SK-N-SH (cell line): Measurements from ENCODE around the gene GATC. TPM values are rescaled to one million over a fixed set of nuclear protein-coding genes. Genes with fewer than 3 reads are reported as not detected.
A peak's percentile ranks its signal among the peaks of the same experiment; 100 is the strongest.

Experiments
- CTCF ChIA-PET: fragments of 300-600, 350-600 bp; formaldehyde crosslinking; extraction: SDS; loops from one replicate; lab custom pipeline; 2021; lab: Yijun Ruan, JAX
- POLR2A ChIA-PET: fragments of 350-600 bp; sonication (Branson Sonifier 250); formaldehyde crosslinking; extraction: SDS; loops from one replicate; lab custom pipeline; 2020; ENCODE audit warnings: antibody characterized with exemption, inconsistent platforms; lab: Yijun Ruan, JAX
- DNase-seq: peaks from one replicate; pipeline ENCODE4 v3.0.0; 2012
- H2AFZ ChIP-seq: fragments of 200-600 bp; sonication (generic); 2 replicates; pipeline ENCODE4 v1.8.1; 2016; ENCODE audit warnings: antibody characterized with exemption, mild to moderate bottlenecking, low read depth
- H3F3A ChIP-seq: fragments of 200-600 bp; sonication (generic); replicated peaks from 2 replicates; pipeline ENCODE3; 2016; ENCODE audit warnings: antibody characterized with exemption, mild to moderate bottlenecking; ENCODE audit not compliant: insufficient read depth
- H3K27ac ChIP-seq, 2 experiments: fragments of 200-500 bp in 1 of 2; fragments of 200-600 bp in 1 of 2; sonication (Bioruptor generic) in 1 of 2; sonication (generic), shearing (Covaris generic) in 1 of 2; 2 replicates each; pipeline versions ENCODE4 v1.5.1 to v1.6.1; 2014 to 2016; ENCODE audit warnings: low read depth in 2 of 2, inconsistent platforms in 1 of 2, low read length in 1 of 2, mild to moderate bottlenecking in 1 of 2, mixed read lengths in 1 of 2
- H3K27me3 ChIP-seq: fragments of 200-600 bp; sonication (generic), shearing (Covaris generic); 2 replicates; pipeline ENCODE4 v1.6.1; 2016; ENCODE audit warnings: mixed run types; ENCODE audit not compliant: insufficient read depth
- H3K36me3 ChIP-seq, 2 experiments: fragments of 200-500 bp in 1 of 2; fragments of 200-600 bp in 1 of 2; sonication (Bioruptor generic) in 1 of 2; sonication (generic) in 1 of 2; replicated peaks in 1 of 2; 2 replicates each; pipeline versions ENCODE3 to v1.5.1; 2014 to 2016; ENCODE audit warnings: low read length in 1 of 2, mild to moderate bottlenecking in 1 of 2; ENCODE audit not compliant: insufficient read depth in 2 of 2, control insufficient read depth in 1 of 2
- H3K4me1 ChIP-seq, 2 experiments: fragments of 200-500 bp in 1 of 2; fragments of 200-600 bp in 1 of 2; sonication (Bioruptor generic) in 1 of 2; sonication (generic), shearing (Covaris generic) in 1 of 2; 2 replicates each; pipeline versions ENCODE4 v1.5.1 to v1.6.1; 2014 to 2016; ENCODE audit warnings: low read depth in 1 of 2, low read length in 1 of 2, mixed run types in 1 of 2; ENCODE audit not compliant: insufficient read depth in 2 of 2, control insufficient read depth in 1 of 2
- H3K4me2 ChIP-seq: fragments of 200-600 bp; sonication (generic), shearing (Covaris generic); 2 replicates; pipeline ENCODE4 v1.6.1; 2017; ENCODE audit warnings: mixed run types
- H3K4me3 ChIP-seq, 2 experiments: fragments of 200-500 bp in 1 of 2; fragments of 200-600 bp in 1 of 2; sonication (Bioruptor generic) in 1 of 2; sonication (generic), shearing (Covaris generic) in 1 of 2; 2 replicates each; pipeline versions ENCODE4 v1.5.1 to v1.8.1; 2014 to 2016; ENCODE audit warnings: low read depth in 2 of 2, inconsistent platforms in 1 of 2, low read length in 1 of 2, mild to moderate bottlenecking in 1 of 2, mixed read lengths in 1 of 2, moderate library complexity in 1 of 2
- H3K79me2 ChIP-seq: fragments of 200-600 bp; sonication (generic); 2 replicates; pipeline ENCODE4 v1.8.1; 2017; ENCODE audit warnings: mild to moderate bottlenecking; ENCODE audit not compliant: insufficient read depth
- H3K9ac ChIP-seq: fragments of 200-600 bp; sonication (generic); 2 replicates; pipeline ENCODE4 v1.6.1; 2017; ENCODE audit warnings: mixed run types
- H3K9me2 ChIP-seq: fragments of 200-600 bp; sonication (generic); 2 replicates; pipeline ENCODE4 v1.6.1; 2017; ENCODE audit warnings: mixed run types
- H3K9me3 ChIP-seq: fragments of 200-600 bp; sonication (generic); 2 replicates; pipeline ENCODE4 v1.6.1; 2017; ENCODE audit warnings: mixed run types, mild to moderate bottlenecking, moderate library complexity
- H4K20me1 ChIP-seq: fragments of 200-600 bp; sonication (generic); 2 replicates; pipeline ENCODE4 v1.6.1; 2017; ENCODE audit warnings: mild to moderate bottlenecking, mixed run types; ENCODE audit not compliant: insufficient read depth
- CHD2 ChIP-seq: fragments of 150-350 bp; IDR thresholded peaks from 2 replicates; pipeline ENCODE4 v1.6.1; 2018; ENCODE audit warnings: low read length; ENCODE audit not compliant: partially characterized antibody
- EP300 ChIP-seq, 2 experiments: IDR thresholded peaks; 2 replicates each; pipeline versions ENCODE4 v1.4.0 to v1.6.1; 2012; ENCODE audit warnings: borderline replicate concordance in 1 of 2, low read depth in 1 of 2, low read length in 1 of 2
- EZH2phosphoT487 ChIP-seq: fragments of 200-600 bp; sonication (generic); IDR thresholded peaks from 2 replicates; pipeline ENCODE4 v1.6.1; 2017; ENCODE audit warnings: low read depth, mixed run types, mild to moderate bottlenecking, antibody characterized with exemption, moderate library complexity, borderline replicate concordance
- GABPA ChIP-seq: IDR thresholded peaks from 2 replicates; pipeline ENCODE4 v1.4.0; 2012; ENCODE audit warnings: low read depth, mild to moderate bottlenecking
- JUND ChIP-seq: IDR thresholded peaks from 2 replicates; pipeline ENCODE4 v1.4.0; 2012
- MEF2A ChIP-seq: IDR thresholded peaks from 2 replicates; pipeline ENCODE4 v1.4.0; 2012; ENCODE audit warnings: low read depth, borderline replicate concordance
- MXI1 ChIP-seq: IDR thresholded peaks from 2 replicates; pipeline ENCODE4 v1.6.1; 2012; ENCODE audit warnings: mild to moderate bottlenecking, low read depth, low read length, improper control_type of control experiment
- NRF1 ChIP-seq: IDR thresholded peaks from 2 replicates; pipeline ENCODE4 v1.6.1; 2012; ENCODE audit warnings: low read depth, mild to moderate bottlenecking, low read length
- POLR2AphosphoS5 ChIP-seq: IDR thresholded peaks from 2 replicates; pipeline ENCODE4 v1.6.1; 2012; ENCODE audit warnings: low read depth, low read length
- RFX5 ChIP-seq: IDR thresholded peaks from 2 replicates; pipeline ENCODE4 v1.6.1; 2012; ENCODE audit warnings: mild to moderate bottlenecking, improper control_type of control experiment, low read length
- RXRA ChIP-seq: IDR thresholded peaks from 2 replicates; pipeline ENCODE4 v1.4.0; 2012; ENCODE audit warnings: low read depth, mild to moderate bottlenecking, borderline replicate concordance
- SIN3A ChIP-seq: IDR thresholded peaks from 2 replicates; pipeline ENCODE4 v1.6.1; 2012; ENCODE audit warnings: low read depth, mild to moderate bottlenecking, low read length, moderate library complexity, borderline replicate concordance
- TCF12 ChIP-seq: IDR thresholded peaks from 2 replicates; pipeline ENCODE4 v1.4.0; 2012
- WGBS: methylation state at CpG from one replicate; pipeline ENCODE4 v1.1.6; 2017; ENCODE audit warnings: low lambda C conversion rate; 5-methylcytosine and 5-hydroxymethylcytosine counted together
- polyA plus RNA-seq, 3 experiments: library from polyadenylated mRNA; depleted of rRNA; stranded (reverse); fragments of >200 nt; gene quantifications; 2 replicates each; pipeline ENCODE4 v1.2.3, GENCODE V29; 2012
- TF ChIP-seq, protein P1 (sequence below): IDR thresholded peaks from 2 replicates; pipeline ENCODE4 v1.6.1; 2012; ENCODE audit warnings: mild to moderate bottlenecking, low read depth, low read length, moderate library complexity
- TF ChIP-seq, protein P2 (sequence below): fragments of 200-600 bp; sonication (generic); IDR thresholded peaks from 2 replicates; pipeline ENCODE4 v1.6.1; 2017; ENCODE audit warnings: antibody characterized with exemption, mild to moderate bottlenecking, moderate library complexity
- TF ChIP-seq, protein P3 (sequence below): IDR thresholded peaks from 2 replicates; pipeline ENCODE4 v1.4.0; 2012; ENCODE audit warnings: low read depth, borderline replicate concordance
- TF ChIP-seq, protein P4 (sequence below): IDR thresholded peaks from 2 replicates; pipeline ENCODE4 v1.4.0; 2012; ENCODE audit warnings: low read depth, borderline replicate concordance
- TF ChIP-seq, protein P5 (sequence below): IDR thresholded peaks from 2 replicates; pipeline ENCODE4 v1.4.0; 2012; ENCODE audit warnings: low read depth

GATC gene
- polyA plus RNA-seq, 1 of the 3 experiments (the other 2 are of a cell fraction), result 10.6 TPM

DNA sequence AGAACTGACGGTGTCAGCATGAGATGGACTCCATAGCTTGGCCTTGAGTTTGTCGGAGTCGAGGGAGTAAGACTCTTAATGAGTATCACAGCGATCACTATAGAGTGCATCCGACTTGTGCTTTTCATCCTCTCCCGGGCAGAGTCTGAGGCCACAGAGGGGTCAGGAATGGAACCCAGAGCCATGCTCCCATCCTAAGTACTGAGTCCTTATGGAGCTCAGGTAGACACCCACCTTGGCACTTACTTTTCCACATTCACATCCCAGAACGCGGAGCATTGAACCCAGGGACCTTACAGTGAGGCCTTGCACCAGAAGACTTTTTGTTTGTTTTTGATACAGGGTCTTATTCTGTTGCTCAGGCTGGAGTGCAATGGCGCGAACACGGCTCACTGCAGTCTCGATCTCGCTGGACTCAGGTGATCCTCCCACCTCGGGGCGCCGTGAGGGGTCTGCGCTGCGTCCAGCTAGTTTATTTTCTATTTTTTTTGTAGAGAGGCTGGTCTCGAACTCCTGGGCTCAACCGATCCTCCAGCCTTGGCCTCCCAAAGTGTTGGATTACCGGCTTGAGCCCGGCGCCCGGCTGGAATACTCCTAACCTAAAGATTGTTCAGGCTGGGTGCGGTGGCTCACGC lies 24.0 kb downstream of the GATC start:
- CTCF ChIA-PET, result interaction anchor here (0.6 to 5.3 kb wide), 15 partner anchors 9 to 168 kb away, joined by 3 to 52 read pairs (median 5); partner anchors contain the start of genes COX6A1, DYNLL1, RNF10 and SIRT4
- H3K36me3 ChIP-seq, result peaks cover 6 to 11% of the 10 kb centered on the region in 2 experiments
- POLR2A ChIA-PET, result interaction anchor here (0.5 to 1.8 kb wide), 3 partner anchors 26 to 59 kb away, joined by 3 to 4 read pairs (median 4); partner anchors contain the start of gene COQ5
- peak overlapping the region in 1 of 2 experiments; percentile 33; a peak in 2 of 4 replicates for H3K27ac ChIP-seq
- peak overlapping the region; percentile 88 for H3K4me2 ChIP-seq
- TF ChIP-seq RFX5 (no peak), POLR2AphosphoS5 (no peak), EZH2phosphoT487 (no peak)
- peaks cover 22% of the 10 kb centered on the region for H3F3A ChIP-seq
- H2AFZ ChIP-seq, result peak overlapping the region; percentile 93
- no peaks in the 10 kb centered on the region for H3K27me3 ChIP-seq
- no peak for DNase-seq
- H3K9me2 ChIP-seq, result no peaks in the 10 kb centered on the region
- peaks cover 0 to 8% of the 10 kb centered on the region in 2 experiments; a peak in 1 of 4 replicates for H3K4me1 ChIP-seq
- peak overlapping the region; percentile 78 to 88 for H3K4me3 ChIP-seq
- H3K9me3 ChIP-seq, result no peaks in the 10 kb centered on the region
- peak overlapping the region; percentile 87; the same call in 1 of the 2 replicates for H3K9ac ChIP-seq
- peaks cover 70% of the 10 kb centered on the region for H3K79me2 ChIP-seq
- peaks cover 38% of the 10 kb centered on the region for H4K20me1 ChIP-seq
- WGBS, result 76% methylated on average over 21 of the region's 26 CpGs

DNA sequence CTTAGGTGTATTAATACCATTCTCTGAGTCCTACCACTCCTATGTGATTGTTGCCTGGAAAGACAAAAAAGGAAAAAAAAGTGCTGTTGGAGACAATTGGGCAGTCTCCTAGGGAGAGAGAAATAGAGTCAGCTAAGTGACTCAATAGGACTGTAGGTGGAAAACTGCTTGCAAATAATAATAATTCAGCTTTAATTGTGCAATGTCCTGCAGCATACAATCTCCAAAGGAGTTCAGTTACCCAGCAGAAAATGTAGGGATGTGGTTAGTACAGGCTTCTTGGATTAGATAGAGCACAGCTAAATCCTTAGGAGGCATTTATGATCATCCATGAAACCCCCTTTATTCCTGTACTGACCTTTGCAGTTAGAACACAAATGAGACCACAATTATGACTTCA lies 26.3 kb downstream of the GATC start:
- CTCF ChIA-PET, result interaction anchor here (0.7 to 1.1 kb wide), 2 partner anchors 35 to 43 kb away, joined by 3 read pairs; partner anchors contain the start of gene COX6A1
- no peak overlapping the region for H3K27ac ChIP-seq
- H3K27me3 ChIP-seq, result no peaks in the 10 kb centered on the region
- H3K4me3 ChIP-seq, result no peak overlapping the region
- H4K20me1 ChIP-seq, result peaks cover 15% of the 10 kb centered on the region
- H3K9me2 ChIP-seq, result no peaks in the 10 kb centered on the region
- POLR2A ChIA-PET, result no interaction called here
- no peak overlapping the region for H3K9ac ChIP-seq
- H3K79me2 ChIP-seq, result peaks cover 48% of the 10 kb centered on the region
- TF ChIP-seq, protein P1, sequence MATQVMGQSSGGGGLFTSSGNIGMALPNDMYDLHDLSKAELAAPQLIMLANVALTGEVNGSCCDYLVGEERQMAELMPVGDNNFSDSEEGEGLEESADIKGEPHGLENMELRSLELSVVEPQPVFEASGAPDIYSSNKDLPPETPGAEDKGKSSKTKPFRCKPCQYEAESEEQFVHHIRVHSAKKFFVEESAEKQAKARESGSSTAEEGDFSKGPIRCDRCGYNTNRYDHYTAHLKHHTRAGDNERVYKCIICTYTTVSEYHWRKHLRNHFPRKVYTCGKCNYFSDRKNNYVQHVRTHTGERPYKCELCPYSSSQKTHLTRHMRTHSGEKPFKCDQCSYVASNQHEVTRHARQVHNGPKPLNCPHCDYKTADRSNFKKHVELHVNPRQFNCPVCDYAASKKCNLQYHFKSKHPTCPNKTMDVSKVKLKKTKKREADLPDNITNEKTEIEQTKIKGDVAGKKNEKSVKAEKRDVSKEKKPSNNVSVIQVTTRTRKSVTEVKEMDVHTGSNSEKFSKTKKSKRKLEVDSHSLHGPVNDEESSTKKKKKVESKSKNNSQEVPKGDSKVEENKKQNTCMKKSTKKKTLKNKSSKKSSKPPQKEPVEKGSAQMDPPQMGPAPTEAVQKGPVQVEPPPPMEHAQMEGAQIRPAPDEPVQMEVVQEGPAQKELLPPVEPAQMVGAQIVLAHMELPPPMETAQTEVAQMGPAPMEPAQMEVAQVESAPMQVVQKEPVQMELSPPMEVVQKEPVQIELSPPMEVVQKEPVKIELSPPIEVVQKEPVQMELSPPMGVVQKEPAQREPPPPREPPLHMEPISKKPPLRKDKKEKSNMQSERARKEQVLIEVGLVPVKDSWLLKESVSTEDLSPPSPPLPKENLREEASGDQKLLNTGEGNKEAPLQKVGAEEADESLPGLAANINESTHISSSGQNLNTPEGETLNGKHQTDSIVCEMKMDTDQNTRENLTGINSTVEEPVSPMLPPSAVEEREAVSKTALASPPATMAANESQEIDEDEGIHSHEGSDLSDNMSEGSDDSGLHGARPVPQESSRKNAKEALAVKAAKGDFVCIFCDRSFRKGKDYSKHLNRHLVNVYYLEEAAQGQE, result no peak
- TF ChIP-seq, protein P2, sequence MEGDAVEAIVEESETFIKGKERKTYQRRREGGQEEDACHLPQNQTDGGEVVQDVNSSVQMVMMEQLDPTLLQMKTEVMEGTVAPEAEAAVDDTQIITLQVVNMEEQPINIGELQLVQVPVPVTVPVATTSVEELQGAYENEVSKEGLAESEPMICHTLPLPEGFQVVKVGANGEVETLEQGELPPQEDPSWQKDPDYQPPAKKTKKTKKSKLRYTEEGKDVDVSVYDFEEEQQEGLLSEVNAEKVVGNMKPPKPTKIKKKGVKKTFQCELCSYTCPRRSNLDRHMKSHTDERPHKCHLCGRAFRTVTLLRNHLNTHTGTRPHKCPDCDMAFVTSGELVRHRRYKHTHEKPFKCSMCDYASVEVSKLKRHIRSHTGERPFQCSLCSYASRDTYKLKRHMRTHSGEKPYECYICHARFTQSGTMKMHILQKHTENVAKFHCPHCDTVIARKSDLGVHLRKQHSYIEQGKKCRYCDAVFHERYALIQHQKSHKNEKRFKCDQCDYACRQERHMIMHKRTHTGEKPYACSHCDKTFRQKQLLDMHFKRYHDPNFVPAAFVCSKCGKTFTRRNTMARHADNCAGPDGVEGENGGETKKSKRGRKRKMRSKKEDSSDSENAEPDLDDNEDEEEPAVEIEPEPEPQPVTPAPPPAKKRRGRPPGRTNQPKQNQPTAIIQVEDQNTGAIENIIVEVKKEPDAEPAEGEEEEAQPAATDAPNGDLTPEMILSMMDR, result no peak
- TF ChIP-seq RXRA (no peak), MXI1 (no peak), RFX5 (no peak), SIN3A (no peak), GABPA (no peak), CHD2 (no peak), EP300 (IDR thresholded peaks at IDR 0.05; ENCODE audit: borderline replicate concordance in 1 of 2, low read depth in 1 of 2, low read length in 1 of 2) (no peak), TCF12 (no peak), EZH2phosphoT487 (no peak), MEF2A (no peak), NRF1 (no peak), JUND (no peak)
- TF ChIP-seq, protein P3, sequence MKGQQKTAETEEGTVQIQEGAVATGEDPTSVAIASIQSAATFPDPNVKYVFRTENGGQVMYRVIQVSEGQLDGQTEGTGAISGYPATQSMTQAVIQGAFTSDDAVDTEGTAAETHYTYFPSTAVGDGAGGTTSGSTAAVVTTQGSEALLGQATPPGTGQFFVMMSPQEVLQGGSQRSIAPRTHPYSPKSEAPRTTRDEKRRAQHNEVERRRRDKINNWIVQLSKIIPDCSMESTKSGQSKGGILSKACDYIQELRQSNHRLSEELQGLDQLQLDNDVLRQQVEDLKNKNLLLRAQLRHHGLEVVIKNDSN, result no peak
- TF ChIP-seq, protein P4, sequence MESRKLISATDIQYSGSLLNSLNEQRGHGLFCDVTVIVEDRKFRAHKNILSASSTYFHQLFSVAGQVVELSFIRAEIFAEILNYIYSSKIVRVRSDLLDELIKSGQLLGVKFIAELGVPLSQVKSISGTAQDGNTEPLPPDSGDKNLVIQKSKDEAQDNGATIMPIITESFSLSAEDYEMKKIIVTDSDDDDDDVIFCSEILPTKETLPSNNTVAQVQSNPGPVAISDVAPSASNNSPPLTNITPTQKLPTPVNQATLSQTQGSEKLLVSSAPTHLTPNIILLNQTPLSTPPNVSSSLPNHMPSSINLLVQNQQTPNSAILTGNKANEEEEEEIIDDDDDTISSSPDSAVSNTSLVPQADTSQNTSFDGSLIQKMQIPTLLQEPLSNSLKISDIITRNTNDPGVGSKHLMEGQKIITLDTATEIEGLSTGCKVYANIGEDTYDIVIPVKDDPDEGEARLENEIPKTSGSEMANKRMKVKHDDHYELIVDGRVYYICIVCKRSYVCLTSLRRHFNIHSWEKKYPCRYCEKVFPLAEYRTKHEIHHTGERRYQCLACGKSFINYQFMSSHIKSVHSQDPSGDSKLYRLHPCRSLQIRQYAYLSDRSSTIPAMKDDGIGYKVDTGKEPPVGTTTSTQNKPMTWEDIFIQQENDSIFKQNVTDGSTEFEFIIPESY, result no peak
- TF ChIP-seq, protein P5, sequence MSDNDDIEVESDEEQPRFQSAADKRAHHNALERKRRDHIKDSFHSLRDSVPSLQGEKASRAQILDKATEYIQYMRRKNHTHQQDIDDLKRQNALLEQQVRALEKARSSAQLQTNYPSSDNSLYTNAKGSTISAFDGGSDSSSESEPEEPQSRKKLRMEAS, result no peak
- peaks cover 20% of the 10 kb centered on the region for H3F3A ChIP-seq
- H3K36me3 ChIP-seq, result no peaks in the 10 kb centered on the region
- H3K4me2 ChIP-seq, result no peak overlapping the region
- no peak for DNase-seq
- no peak overlapping the region for H2AFZ ChIP-seq
- peaks cover 0 to 10% of the 10 kb centered on the region in 2 experiments; a peak in 1 of 4 replicates for H3K4me1 ChIP-seq
- no peaks in the 10 kb centered on the region for H3K9me3 ChIP-seq
